Nephron (organoid): Measurements from ENCODE around the gene OTUD4.
"Not testable (repeated sequence)": the region's sequence is repeated elsewhere in the genome, so short reads cannot be mapped to it uniquely, and the experiment has no call there.

Experiments used
- H3K27ac Mint-ChIP-seq, 3 experiments: 2 replicates each; pipeline ENCODE4 v1.8.0; 2020; ENCODE audit warnings: mixed read lengths in 3 of 3, mild to moderate bottlenecking in 2 of 3, moderate library complexity in 1 of 3
- H3K27me3 Mint-ChIP-seq: 2 replicates; pipeline ENCODE4 v1.8.0; 2021; ENCODE audit warnings: low read depth, mild to moderate bottlenecking, moderate library complexity, mixed read lengths
- H3K36me3 Mint-ChIP-seq: 2 replicates; pipeline ENCODE4 v1.8.0; 2020; ENCODE audit warnings: low read depth, mixed read lengths
- H3K4me1 Mint-ChIP-seq: 2 replicates; pipeline ENCODE4 v1.8.0; 2020; ENCODE audit warnings: mixed read lengths
- H3K4me3 Mint-ChIP-seq, 3 experiments: 2 replicates each; pipeline ENCODE4 v1.8.0; 2020; ENCODE audit warnings: mild to moderate bottlenecking in 3 of 3, mixed read lengths in 3 of 3, moderate library complexity in 2 of 3
- H3K9me3 Mint-ChIP-seq: 2 replicates; pipeline ENCODE4 v1.8.0; 2020; ENCODE audit warnings: mixed read lengths
- CTCF ChIP-seq, 3 experiments: fragments of 200-600 bp; sonication (generic); IDR thresholded peaks; one replicate each; pipeline ENCODE4 v1.5.0; 2021; ENCODE audit warnings: antibody characterized with exemption in 3 of 3; ENCODE audit not compliant: unreplicated experiment in 3 of 3

The OTUD4 gene

GRCh38 chr4:145182222-145182621 is 1.8 kb upstream of the OTUD4 start:
- H3K4me1 Mint-ChIP-seq = peaks cover 30% of the 10 kb centered on the region
- no peak for TF ChIP-seq CTCF (IDR thresholded peaks at IDR 0.05; ENCODE audit: unreplicated experiment in 3 of 3)

GRCh38 chr4:145181091-145181501 is 707 bp upstream of the OTUD4 start:
- no peaks in the 10 kb centered on the region for H3K9me3 Mint-ChIP-seq
- peaks cover 33% of the 10 kb centered on the region for H3K4me1 Mint-ChIP-seq
- no peaks in the 10 kb centered on the region for H3K36me3 Mint-ChIP-seq
- no peaks in the 10 kb centered on the region for H3K27me3 Mint-ChIP-seq
- peak overlapping the region; percentile 92 to 98 (median 93) for H3K27ac Mint-ChIP-seq
- H3K4me3 Mint-ChIP-seq = peak overlapping the region; percentile 91
- TF ChIP-seq CTCF (IDR thresholded peaks at IDR 0.05; ENCODE audit: unreplicated experiment in 3 of 3) = no peak

More at GRCh38 chr4:145182222-145182621, 1.8 kb upstream of the OTUD4 start:
- no peaks in the 10 kb centered on the region for H3K36me3 Mint-ChIP-seq
- no peaks in the 10 kb centered on the region for H3K9me3 Mint-ChIP-seq
- H3K27ac Mint-ChIP-seq = peak overlapping the region; percentile 66 to 92 (median 88)
- H3K4me3 Mint-ChIP-seq = peak overlapping the region; percentile 71 to 82 (median 72)
- no peaks in the 10 kb centered on the region for H3K27me3 Mint-ChIP-seq

DNA sequence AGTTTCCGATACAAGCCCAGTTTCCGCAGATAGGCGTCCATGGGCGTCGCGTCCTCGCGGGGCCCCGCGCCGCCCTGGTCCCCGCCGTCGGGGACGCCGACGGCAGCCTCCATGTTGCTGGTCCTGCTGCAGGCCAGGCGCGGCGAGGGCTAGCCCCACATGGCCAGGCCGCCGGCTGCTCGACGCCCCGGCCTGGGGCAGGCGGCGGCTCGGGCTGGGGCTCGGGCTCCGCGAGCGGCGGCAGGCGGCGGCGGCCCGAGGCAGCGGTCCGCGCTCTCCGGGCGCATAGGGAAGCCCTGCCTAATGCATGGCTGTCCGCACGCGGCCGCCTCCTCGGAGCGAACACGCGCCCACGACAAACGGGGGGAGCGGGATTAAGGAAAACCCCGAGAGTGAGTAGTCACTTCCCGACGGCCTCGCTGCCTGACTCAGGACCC is 510 bp downstream of the OTUD4 start:
- not testable (repeated sequence) for H3K36me3 Mint-ChIP-seq, H3K27me3 Mint-ChIP-seq, H3K9me3 Mint-ChIP-seq
- Mint-ChIP-seq H3K27ac (peak overlapping the region; percentile 81 to 98 (median 94)), H3K4me3 (peak overlapping the region; percentile 96 to 100 (median 98)), H3K4me1 (peaks cover 33% of the 10 kb centered on the region)

- Mint-ChIP-seq H3K4me1 (peaks cover 35% of the 10 kb centered on the region), H3K9me3 (no peaks in the 10 kb centered on the region), H3K36me3 (peaks cover 7% of the 10 kb centered on the region), H3K4me3 (peak overlapping the region; percentile 96 to 100 (median 98)), H3K27ac (peak overlapping the region; percentile 94 to 98 (median 98)), H3K27me3 (no peaks in the 10 kb centered on the region)
- no peak for TF ChIP-seq CTCF (IDR thresholded peaks at IDR 0.05; ENCODE audit: unreplicated experiment in 3 of 3)
Observed at GRCh38 chr4:145179281-145179860, 1.0 kb downstream of the OTUD4 start.

DNA sequence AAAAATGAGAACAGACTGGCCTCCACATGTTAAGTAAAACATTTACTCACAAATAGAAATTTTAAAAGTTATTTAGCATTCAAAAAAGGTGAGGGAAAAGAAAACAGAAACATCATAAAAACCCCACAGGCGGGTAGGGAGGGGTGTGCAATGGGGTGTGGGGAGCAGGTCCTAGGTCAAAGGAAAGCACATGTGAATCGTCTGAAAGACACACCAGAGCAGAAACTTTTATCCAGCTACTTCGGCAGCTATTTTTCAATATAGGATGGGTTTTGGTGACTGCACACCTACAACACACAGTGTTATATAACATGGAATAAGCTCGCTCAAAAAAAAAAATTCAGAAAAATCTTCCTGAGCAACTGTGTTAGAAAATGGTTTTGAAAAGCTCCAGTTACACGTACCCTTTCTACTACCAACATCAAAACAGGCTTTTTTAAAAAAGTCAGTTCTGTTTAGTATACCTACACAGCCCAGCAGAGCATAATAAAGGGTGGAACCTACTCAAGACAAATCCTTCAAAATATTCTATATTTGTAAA is 1.6 kb downstream of the OTUD4 start:
- no peak for TF ChIP-seq CTCF (IDR thresholded peaks at IDR 0.05; ENCODE audit: unreplicated experiment in 3 of 3)

GRCh38 chr4:145177906-145178538 is 2.4 kb downstream of the OTUD4 start:
- H3K36me3 Mint-ChIP-seq = peaks cover 15% of the 10 kb centered on the region
- no peak for TF ChIP-seq CTCF (IDR thresholded peaks at IDR 0.05; ENCODE audit: unreplicated experiment in 3 of 3)
- peak overlapping the region; percentile 94 to 98 (median 98) for H3K27ac Mint-ChIP-seq
- peaks cover 36% of the 10 kb centered on the region for H3K4me1 Mint-ChIP-seq
- H3K9me3 Mint-ChIP-seq = no peaks in the 10 kb centered on the region
- no peaks in the 10 kb centered on the region for H3K27me3 Mint-ChIP-seq
- H3K4me3 Mint-ChIP-seq = peak overlapping the region; percentile 96 to 100 (median 98)

More for the DNA sequence above, 1.6 kb downstream of the OTUD4 start:
- H3K27ac Mint-ChIP-seq = peak overlapping the region; percentile 94 to 98 (median 98)
- peak overlapping the region; percentile 96 to 100 (median 98) for H3K4me3 Mint-ChIP-seq
- no peaks in the 10 kb centered on the region for H3K9me3 Mint-ChIP-seq
- H3K36me3 Mint-ChIP-seq = peaks cover 11% of the 10 kb centered on the region
- peaks cover 38% of the 10 kb centered on the region for H3K4me1 Mint-ChIP-seq
- no peaks in the 10 kb centered on the region for H3K27me3 Mint-ChIP-seq
